8988T (cell line): ENCODE data around the gene ADCY5.
"Not testable (repeated sequence)": the region's sequence is repeated elsewhere in the genome, so short reads cannot be mapped to it uniquely, and the experiment has no call there.

Experiments used
- DNase-seq: peaks from one replicate; pipeline ENCODE4 v3.0.0; 2011

The ADCY5 gene

GRCh38 chr3:123448536-123449101 is at the start of gene ADCY5:
TSS of gene ADCY5 (minus strand) at chr3:123449090. CDS start at chr3:123448545, 545 bp downstream.
- DNase-seq = no peak

GRCh38 chr3:123493912-123494311 is 45.0 kb upstream of the ADCY5 start:
- DNase-seq = no peak

GRCh38 chr3:123491966-123492587 is 43.2 kb upstream of the ADCY5 start:
- no peak for DNase-seq

GRCh38 chr3:123489400-123490004 is 40.6 kb upstream of the ADCY5 start:
- DNase-seq = peak; percentile 50

GRCh38 chr3:123488645-123489347 is 39.9 kb upstream of the ADCY5 start:
- no peak for DNase-seq

GRCh38 chr3:123487063-123487462 is 38.2 kb upstream of the ADCY5 start:
- not testable (repeated sequence) for DNase-seq

GRCh38 chr3:123486460-123486859 is 37.6 kb upstream of the ADCY5 start:
- no peak for DNase-seq

GRCh38 chr3:123485551-123485950 is 36.7 kb upstream of the ADCY5 start:
- DNase-seq = no peak

GRCh38 chr3:123483146-123483545 is 34.3 kb upstream of the ADCY5 start:
- DNase-seq = no peak

- DNase-seq = no peak
These were observed 33.0 kb upstream of the ADCY5 start for GRCh38 chr3:123481722-123482457.

- no peak for DNase-seq
These were observed 32.2 kb upstream of the ADCY5 start for GRCh38 chr3:123481071-123481470.

GRCh38 chr3:123480428-123480827 is 31.5 kb upstream of the ADCY5 start:
- no peak for DNase-seq

- DNase-seq = no peak
These were observed 31.0 kb upstream of the ADCY5 start for GRCh38 chr3:123479891-123480290.

- no peak for DNase-seq
These were observed 29.4 kb upstream of the ADCY5 start for GRCh38 chr3:123478314-123478713.

GRCh38 chr3:123476967-123477750 is 28.3 kb upstream of the ADCY5 start:
- no peak for DNase-seq

- no peak for DNase-seq
These were observed 26.9 kb upstream of the ADCY5 start for GRCh38 chr3:123475786-123476185.

GRCh38 chr3:123471106-123471505 is 22.2 kb upstream of the ADCY5 start:
- DNase-seq = no peak

GRCh38 chr3:123469323-123469995 is 20.6 kb upstream of the ADCY5 start:
- DNase-seq = no peak

- DNase-seq = no peak
These were observed 18.2 kb upstream of the ADCY5 start for GRCh38 chr3:123467046-123467445.

GRCh38 chr3:123464211-123464610 is 15.3 kb upstream of the ADCY5 start:
- DNase-seq = no peak

- no peak for DNase-seq
These were observed 11.0 kb upstream of the ADCY5 start for GRCh38 chr3:123459862-123460261.

- no peak for DNase-seq
These were observed 9.4 kb upstream of the ADCY5 start for GRCh38 chr3:123458255-123458654.
